Fibroblast of peridontal ligament (primary cell): ENCODE data around the gene AK4.
"Not testable (repeated sequence)": the region's sequence is repeated elsewhere in the genome, so short reads cannot be mapped to it uniquely, and the experiment has no call there.

Experiments
- DNase-seq: peaks from one replicate; pipeline ENCODE4 v3.0.0-alpha.2; 2010; ENCODE audit errors: extremely low read depth

AK4 gene

DNA sequence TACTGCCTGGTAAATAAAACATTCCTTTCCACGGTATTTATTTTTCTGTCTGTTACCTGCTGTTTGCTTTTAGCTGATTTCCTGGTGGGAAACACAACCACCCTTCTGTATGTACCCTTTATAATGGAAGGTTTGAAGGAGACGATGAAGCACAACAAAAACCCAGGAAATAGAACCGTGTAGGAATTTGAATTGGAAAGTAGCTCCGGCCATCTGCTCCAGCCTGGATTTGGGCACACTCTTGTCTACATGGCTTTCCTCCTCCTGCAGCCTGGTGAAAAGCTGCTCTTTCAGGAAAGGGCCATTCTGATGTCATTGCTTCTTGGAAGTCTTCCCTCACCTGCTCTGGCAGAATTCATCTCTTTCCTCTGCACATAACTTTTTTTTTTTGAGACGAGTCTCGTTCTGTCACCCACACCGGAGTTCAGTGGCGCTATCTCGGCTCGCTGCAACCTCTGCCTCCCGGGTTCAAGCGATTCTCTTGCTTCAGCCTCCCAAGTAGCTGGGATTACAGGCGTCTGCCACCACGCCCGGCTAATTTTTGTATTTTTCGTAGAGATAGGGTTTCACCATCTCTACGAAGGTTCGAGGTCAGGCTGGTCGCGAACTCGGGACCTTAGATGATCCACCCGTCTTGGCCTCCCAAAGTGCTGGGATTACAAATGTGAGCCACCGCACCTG, 2.7 kb downstream of the AK4 start:
- DNase-seq, result no peak

- DNase-seq, result no peak
Measured at GRCh38 chr1:65151641-65152040, 3.6 kb downstream of the AK4 start.

GRCh38 chr1:65153635-65154034, 5.6 kb downstream of the AK4 start:
- no peak for DNase-seq

DNA sequence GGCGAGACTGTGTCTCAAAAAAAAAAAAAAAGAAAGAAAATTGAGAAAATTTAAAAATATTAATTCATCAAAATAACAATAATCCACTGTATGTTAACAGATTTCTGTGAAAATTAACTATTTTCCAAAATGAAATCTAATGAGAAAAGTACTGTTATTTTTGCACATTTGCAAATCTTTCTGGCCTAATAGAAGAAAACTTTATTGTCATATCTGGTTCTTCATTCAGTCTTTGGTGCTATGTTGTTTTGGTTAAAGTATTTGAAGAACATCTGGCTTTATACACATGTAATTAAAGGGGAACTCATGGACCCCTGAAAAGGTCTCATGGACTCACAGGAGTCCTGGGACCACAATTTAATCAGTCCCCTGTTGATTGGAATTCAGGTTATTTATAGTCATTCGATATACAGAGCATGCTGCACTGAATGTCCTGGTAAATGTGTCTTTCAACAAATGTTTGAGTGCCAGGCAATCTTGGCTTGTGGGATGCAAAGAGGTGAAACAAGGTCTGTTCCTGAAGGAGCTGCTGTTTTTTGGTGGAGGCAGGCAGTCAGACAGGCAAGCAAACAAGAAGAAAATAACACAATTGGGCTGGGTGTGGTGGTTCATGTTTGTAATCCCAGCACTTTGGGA, 9.0 kb downstream of the AK4 start:
- DNase-seq, result no peak

GRCh38 chr1:65157546-65157941, 9.5 kb downstream of the AK4 start:
- no peak for DNase-seq

GRCh38 chr1:65159291-65159688, 11.3 kb downstream of the AK4 start:
- DNase-seq, result not testable (repeated sequence)

- no peak for DNase-seq
Measured at GRCh38 chr1:65159801-65160523, 12.0 kb downstream of the AK4 start.

DNA sequence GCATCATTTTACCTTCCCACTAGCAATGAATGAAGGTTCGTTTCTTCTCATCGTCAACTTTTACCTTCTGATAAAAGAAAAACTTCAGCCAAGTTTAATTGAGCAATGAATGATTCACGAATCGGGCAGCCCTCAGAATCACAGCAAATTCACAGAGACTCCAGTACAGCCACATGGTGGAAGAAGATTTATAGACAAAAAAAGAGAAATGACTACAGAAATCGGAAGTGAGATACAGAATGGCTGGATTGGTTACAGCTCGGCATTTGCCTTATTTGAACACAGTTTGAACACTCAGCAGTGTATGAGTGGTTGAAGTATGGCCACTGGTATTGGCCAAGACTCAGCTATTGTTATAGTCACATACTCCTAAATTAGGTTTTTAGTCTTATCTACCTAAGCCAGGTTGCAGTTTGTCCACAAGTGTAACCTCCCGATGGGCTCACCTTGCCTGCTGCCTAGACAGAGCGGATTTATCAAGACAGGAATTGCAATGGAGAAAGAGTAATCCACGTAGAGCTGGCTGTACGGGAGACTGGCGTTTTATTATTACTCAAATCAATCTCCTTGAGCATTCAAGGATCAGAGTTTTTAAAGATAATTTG, 15.3 kb downstream of the AK4 start:
- DNase-seq, result no peak

GRCh38 chr1:65164101-65164500, 16.1 kb downstream of the AK4 start:
- DNase-seq, result not testable (repeated sequence)

GRCh38 chr1:65164633-65165032, 16.6 kb downstream of the AK4 start:
- DNase-seq, result peak; percentile 82

DNA sequence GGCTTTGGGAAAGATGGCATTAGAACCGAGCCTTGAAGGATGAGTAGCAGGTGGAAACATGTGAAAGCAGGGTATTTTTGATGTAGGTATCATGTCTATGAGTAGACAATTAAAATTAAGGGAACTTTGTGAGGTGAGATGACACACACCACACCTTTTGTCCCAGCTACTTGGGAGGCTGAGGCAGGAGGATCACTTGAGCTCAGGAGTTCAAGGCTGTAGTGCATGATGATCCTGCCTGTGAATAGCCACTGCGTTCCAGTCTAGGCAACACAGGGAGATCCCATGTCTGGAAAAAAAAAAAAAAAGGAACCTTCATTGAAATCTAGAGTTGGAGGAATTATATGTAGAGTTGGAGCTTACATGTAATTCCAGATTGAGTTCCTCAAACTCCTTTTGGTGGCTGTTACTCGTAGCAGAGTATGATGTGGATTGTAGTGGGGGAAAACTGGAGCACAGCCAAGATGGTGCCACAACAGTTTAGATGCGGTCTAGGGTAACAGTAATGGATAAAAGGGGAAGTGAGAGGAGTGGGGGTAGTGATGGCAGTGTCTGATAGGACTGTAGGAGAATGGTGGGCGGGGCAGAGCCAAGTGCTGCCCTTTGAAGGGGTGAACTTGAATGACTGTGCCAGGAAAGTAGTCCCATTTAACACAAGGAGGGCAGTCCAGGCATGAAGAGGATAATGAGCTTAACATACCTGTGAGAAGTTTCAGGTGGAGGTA, 17.4 kb downstream of the AK4 start:
- no peak for DNase-seq

GRCh38 chr1:65166572-65167305, 18.7 kb downstream of the AK4 start:
- no peak for DNase-seq

- no peak for DNase-seq
Measured at GRCh38 chr1:65167586-65168242, 19.7 kb downstream of the AK4 start.

DNA sequence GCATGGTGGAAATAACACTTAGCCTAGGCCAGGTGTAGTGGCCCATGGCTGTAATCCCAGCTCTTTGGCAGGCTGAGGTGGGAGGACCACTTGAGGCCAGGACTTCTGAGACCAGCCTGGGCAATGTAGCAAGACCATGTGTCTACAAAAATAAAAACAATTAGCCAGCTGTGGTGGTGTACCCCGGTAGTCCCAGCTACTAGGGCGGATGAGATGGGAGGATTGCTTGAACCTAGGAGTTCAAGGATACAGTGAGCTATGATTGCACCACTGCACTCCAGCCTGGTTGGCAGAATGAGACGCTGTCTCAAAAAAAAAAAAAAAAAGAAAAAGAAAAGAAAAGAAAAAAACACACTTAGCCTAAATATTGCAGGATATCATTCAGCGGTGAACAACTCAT, 20.9 kb downstream of the AK4 start:
- no peak for DNase-seq

DNA sequence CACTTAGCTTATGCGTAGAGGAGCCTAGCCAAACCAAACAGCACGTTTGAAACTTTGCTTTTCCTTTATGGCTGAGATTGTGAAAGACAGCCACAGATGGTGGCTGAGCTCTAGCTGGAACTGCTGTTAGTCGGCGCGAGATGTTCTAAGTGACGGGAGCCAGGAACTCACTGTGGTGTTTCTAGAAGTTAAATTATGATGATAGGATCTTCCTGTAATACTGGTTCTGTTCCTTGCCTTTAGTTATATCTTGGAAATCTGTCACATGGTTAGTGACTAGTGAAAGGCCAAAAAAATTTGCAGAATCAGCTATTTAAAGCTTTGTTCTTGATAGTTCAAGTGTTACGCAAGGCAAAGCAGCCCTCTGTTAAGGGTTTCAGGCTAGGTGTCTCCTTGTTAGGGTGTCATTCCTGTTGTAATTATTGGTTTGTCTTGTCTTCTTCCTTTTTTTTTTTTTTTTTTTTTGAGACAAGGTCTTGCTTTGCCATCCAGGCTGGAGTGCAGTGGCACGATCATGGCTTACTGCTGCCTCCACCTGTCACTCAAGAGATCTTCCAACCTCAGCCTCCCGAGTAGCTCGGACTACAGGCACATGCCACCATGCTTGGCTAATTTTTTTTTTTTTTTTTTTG, 22.6 kb downstream of the AK4 start:
- peak; percentile 10 for DNase-seq

GRCh38 chr1:65172936-65173690, 25.1 kb downstream of the AK4 start:
- DNase-seq, result no peak

GRCh38 chr1:65174585-65174984, 26.6 kb downstream of the AK4 start:
- peak; percentile 98 for DNase-seq

DNA sequence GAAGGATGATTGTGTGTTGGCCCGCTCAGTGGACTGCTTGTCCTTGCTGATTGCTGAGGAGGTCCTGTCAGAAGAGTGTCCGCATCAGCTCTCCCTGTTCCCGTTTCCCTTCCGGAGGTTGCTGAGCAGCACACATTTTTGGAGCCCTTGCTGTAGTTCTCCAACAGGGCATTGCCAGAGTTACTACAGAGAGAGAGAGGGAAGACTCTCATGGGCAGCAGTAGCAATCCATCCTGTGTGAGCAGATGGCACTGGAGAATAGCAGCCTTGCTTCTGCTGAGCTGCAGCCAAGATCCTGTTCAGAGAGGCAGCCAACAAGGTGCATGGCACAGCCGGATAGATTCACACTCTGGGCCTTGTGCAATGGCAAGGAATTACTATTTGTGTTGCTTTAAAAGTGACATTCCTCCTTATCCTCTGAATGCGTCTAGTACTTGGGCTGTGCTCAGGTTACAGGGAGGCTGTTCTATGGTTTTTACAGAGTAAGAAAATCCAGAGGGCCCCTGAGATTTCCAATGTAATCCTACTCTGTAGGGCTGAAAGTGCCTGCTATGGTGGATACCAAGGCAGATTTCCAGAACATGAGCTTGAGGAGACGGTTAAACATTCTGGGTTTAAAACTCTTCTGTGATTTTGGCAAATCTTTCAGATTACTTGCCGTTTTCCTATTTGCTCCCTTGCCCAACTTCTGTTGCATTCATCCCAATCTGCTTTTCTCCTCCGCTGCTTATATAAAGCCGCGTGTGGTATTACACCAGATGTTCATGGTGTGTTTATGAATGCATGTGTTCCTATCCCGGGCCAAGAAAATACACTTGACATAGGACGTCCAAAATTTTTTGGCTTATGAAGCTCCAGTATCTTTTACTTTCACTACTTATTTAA, 27.4 kb downstream of the AK4 start:
- peak; percentile 76 for DNase-seq

- DNase-seq, result no peak
Measured at GRCh38 chr1:65176056-65176450, 28.1 kb downstream of the AK4 start.
